ENCODE measurements around the gene DIS3L. TPM values are rescaled to one million over a fixed set of nuclear protein-coding genes. Genes with fewer than 3 reads are reported as not detected.

Gene DIS3L
- 18.4 and 19.1 TPM in 2 replicates for total RNA-seq

DNA sequence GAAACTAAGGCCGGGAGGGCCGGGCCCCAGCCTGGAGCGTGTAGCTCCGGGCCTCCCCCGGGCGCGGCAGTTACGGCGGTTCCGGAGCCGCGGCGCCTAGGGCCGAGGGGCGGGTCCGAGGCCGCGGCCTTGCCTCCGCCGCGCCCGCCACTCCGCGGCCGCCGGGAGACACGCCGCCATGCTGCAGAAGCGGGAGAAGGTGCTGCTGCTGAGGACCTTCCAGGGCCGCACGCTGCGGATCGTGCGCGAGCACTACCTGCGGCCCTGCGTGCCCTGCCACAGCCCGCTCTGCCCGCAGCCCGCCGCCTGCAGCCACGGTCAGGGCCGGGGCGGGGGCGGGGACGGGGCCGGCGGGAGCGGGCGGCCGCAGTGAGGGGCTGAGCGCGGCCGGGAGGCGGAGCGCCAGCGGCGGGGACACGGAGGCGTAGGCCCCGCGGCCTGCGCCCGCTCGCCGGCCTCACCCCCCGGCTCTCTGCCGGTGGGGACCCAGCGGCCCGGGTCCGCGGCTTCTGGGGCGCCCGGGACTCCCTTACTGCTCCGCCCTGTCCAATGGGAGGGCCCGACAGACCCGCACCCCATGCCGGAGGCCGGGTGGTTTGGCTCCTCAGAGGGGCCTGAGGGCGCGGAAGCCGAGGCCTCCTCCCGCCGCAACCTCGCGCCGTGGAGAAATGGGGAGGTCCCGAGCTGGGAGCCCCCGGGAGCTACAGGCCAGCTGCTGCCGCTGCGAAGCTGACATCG lies at the start of gene DIS3L:
DIS3L (plus strand) TSS at position 150 of the 738 bp plus-strand sequence; CDS start at position 179, 29 bp downstream.

DNA sequence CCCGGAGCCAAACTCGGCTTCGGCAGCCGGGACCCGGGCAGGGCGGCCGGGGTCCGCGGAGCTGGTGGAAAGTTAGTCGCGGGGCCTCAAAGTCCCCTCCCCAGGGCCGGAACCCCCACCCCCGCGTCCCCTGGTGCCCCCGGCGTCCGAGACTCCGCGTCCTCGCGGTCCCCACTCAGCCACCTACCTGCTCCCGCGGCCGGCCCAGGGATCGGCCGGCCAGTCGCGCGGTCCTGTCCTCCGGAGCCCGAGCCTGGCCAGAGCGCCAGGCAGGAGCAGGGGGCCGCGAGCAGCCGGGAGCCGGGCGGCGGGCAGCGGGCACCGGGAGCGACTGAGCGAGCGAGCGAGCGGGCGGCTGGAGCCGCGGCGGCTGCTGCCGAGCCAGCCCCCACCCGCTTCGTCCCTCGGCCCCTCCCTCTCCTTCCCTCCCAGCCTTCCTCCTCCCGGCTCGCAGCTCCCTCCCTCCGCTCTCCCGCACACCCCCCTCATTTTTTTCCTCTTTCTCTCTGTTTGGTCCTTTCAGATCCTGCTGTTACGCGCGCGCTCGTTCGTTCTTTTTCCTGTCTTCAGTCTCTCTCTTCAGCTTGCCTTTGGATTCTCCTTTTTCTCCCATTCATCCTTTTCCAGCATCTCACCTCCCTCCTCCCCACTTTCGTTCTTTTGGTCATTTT lies 39.8 kb upstream of the DIS3L start, which contains the start of gene MEGF11:
MEGF11 (minus strand) TSS at position 333 of the 671 bp plus-strand sequence. CDS start 125,347 bp downstream, outside the sequence.

DNA sequence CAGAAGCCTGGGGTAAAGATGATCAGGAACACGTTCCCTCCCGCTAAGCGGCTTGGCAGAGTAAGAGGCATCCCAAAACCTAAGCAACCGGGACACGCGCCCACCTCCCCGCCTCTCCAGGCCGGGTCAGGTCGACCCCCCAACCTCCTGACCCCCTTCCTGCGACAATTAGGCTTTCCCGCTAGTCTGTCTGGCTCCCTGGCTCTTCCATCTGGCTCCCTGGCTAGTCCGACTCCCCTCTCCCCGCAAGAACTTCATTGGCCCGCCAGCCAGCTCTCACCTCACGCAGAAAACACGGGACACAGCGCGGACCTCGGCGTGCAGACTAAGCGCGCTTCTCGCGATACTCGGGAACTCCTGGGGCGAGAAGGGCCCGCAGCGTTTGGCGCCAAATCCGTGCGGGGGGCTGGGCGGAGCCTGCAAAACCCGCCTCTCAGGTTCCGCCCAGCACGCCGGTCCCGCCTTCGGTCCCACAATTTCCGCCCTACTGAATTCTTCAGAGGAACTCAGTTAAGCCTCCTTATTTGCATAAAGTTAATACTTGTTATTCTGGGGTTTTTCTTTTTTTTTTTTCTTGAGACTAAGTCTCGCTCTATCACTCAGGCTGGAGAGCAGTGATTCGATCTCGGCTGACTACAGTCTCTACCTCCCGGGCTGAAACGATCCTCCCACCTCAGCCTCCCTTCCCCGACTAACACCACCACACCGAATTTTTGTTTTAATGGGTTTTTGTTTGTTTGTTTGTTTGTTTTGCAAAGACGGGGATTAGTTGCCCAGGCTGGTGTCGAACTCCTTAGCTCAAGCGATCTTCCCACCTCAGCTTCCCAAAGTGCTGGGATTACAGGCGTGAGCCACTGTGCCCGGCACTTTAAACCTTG lies 63.2 kb downstream of the DIS3L start, which contains the start of gene TIPIN:
TIPIN (minus strand) TSS at position 327 of the 878 bp plus-strand sequence. CDS start 3,738 bp downstream, outside the sequence.

Other genes with a start within 250 kb of the DIS3L start
- not detected in 2 replicates for gene MEGF11, start 39.8 kb upstream of the DIS3L start, total RNA-seq
- 15.6 and 16.7 TPM in 2 replicates for gene TIPIN, start 63.1 kb downstream of the DIS3L start, total RNA-seq
- 45.8 and 68.0 TPM in 2 replicates for gene MAP2K1, start 93.3 kb downstream of the DIS3L start, total RNA-seq
- 35.7 and 62.5 TPM in 2 replicates for gene SNAPC5, start 204.2 kb downstream of the DIS3L start, total RNA-seq
- 3,547 and 4,868 TPM in 2 replicates for gene RPL4, start 211.3 kb downstream of the DIS3L start, total RNA-seq
- gene ZWILCH, start 211.8 kb downstream of the DIS3L start, total RNA-seq = 6.1 and 7.5 TPM in 2 replicates

Data from nasal cavity respiratory epithelium epithelial cell of viscerocranial mucosa (primary cell).